Transverse colon (tissue), 3 donors: ENCODE data around the gene MEX3A.

ENCODE experiments used
- CTCF ChIP-seq, 5 experiments: fragments of 200-600 bp in 3 of 5; fragments of 450-650 bp in 2 of 5; sonication (generic) in 3 of 5; IDR thresholded peaks; 1 replicate in 2 of 5; 2 replicates in 3 of 5; pipeline ENCODE4 v1.5.1; 2016 to 2017; ENCODE audit warnings: antibody characterized with exemption in 5 of 5, inconsistent platforms in 3 of 5, mild to moderate bottlenecking in 2 of 5, moderate library complexity in 1 of 5
- POLR2A ChIP-seq: fragments of 450-650 bp; IDR thresholded peaks from one replicate; pipeline ENCODE4 v1.6.1; 2016; ENCODE audit warnings: antibody characterized with exemption, mild to moderate bottlenecking, moderate library complexity

- TF ChIP-seq CTCF (IDR thresholded peaks at IDR 0.05) (no peak), POLR2A (no peak)
Measured at GRCh38 chr1:156097499-156098178, 15.4 kb upstream of the MEX3A start.
